ENCODE results near the gene SYTL5.

GRCh38 chrX:38008658-38009057 lies 2.3 kb downstream of the SYTL5 start:
- TF ChIP-seq CTCF (IDR thresholded peaks at IDR 0.05), result no peak
- TF ChIP-seq EZH2phosphoT487 (IDR thresholded peaks at IDR 0.05), result no peak
- TF ChIP-seq EZH2 (IDR thresholded peaks at IDR 0.05), result no peak

Measured in neural progenitor cell (in vitro differentiated cells).